ENCODE results near the gene MAD2L2. TPM values are rescaled to one million over a fixed set of nuclear protein-coding genes. Genes with fewer than 3 reads are reported as not detected.

Gene MAD2L2
- total and polyA plus RNA-seq, 9 of the 15 experiments (the other 6 are each of a cell fraction or from before 2014, with no cell fraction given): 12.4 to 286 (median 143) TPM

DNA sequence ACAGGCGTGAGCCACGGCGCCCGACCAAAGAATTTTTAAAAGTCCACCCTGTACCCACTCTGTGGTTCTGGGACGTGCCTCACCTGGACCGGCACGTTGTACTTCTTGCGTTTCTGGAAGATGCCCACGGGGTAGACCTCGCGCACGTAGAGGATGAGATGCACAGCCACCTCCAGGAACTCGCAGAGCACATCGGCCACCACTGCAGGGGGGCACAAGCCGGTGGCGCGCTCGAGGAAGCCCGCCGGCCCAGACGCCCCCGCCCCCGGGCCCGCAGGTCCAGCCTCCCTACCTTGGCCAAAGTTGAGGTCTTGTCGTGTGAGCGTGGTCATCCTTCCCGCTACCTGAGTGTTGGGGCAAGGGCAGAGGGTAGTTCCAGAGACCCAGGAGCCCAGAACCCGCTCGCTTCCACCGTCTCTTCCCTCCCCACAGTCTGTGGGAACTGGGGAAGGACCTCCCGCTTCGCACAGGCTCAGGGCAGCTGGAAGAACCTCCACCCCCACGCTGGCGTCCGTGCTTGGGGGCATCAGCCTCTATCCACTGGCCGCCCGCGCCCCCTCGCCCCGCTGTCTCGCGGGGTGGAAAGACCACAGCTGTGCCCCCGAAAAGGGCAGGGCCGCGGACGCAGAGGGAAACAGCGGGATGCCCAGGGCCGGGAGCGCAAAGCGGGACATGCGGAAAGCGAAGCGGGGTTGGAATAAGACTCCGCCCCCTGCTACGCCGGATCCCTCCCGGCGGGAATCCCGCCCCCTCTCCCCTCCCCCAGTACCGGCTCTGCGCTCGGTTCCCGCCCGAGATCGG lies 478 bp downstream of the MAD2L2 start (continued):
- TF ChIP-seq, protein P1, sequence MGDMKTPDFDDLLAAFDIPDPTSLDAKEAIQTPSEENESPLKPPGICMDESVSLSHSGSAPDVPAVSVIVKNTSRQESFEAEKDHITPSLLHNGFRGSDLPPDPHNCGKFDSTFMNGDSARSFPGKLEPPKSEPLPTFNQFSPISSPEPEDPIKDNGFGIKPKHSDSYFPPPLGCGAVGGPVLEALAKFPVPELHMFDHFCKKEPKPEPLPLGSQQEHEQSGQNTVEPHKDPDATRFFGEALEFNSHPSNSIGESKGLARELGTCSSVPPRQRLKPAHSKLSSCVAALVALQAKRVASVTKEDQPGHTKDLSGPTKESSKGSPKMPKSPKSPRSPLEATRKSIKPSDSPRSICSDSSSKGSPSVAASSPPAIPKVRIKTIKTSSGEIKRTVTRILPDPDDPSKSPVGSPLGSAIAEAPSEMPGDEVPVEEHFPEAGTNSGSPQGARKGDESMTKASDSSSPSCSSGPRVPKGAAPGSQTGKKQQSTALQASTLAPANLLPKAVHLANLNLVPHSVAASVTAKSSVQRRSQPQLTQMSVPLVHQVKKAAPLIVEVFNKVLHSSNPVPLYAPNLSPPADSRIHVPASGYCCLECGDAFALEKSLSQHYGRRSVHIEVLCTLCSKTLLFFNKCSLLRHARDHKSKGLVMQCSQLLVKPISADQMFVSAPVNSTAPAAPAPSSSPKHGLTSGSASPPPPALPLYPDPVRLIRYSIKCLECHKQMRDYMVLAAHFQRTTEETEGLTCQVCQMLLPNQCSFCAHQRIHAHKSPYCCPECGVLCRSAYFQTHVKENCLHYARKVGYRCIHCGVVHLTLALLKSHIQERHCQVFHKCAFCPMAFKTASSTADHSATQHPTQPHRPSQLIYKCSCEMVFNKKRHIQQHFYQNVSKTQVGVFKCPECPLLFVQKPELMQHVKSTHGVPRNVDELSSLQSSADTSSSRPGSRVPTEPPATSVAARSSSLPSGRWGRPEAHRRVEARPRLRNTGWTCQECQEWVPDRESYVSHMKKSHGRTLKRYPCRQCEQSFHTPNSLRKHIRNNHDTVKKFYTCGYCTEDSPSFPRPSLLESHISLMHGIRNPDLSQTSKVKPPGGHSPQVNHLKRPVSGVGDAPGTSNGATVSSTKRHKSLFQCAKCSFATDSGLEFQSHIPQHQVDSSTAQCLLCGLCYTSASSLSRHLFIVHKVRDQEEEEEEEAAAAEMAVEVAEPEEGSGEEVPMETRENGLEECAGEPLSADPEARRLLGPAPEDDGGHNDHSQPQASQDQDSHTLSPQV (IDR thresholded peaks at IDR 0.05): no peak
- TF ChIP-seq NFIC (IDR thresholded peaks at IDR 0.05) (no peak; the same call in 1 of the 2 replicates), ZNF316 (IDR thresholded peaks at IDR 0.05) (no peak), HMG20B (CRISPR knock-in tag; IDR thresholded peaks at IDR 0.05) (no peak), HDAC3 (IDR thresholded peaks at IDR 0.05; ENCODE audit: borderline replicate concordance, partially characterized antibody) (no peak), POLR2G (IDR thresholded peaks at IDR 0.05; ENCODE audit: low read depth, low read length) (no peak), STAG1 (CRISPR knock-in tag; IDR thresholded peaks at IDR 0.05; ENCODE audit: borderline replicate concordance) (no peak), BHLHE40 (IDR thresholded peaks at IDR 0.05; ENCODE audit: low read length) (no peak), KDM5B (IDR thresholded peaks at IDR 0.05; ENCODE audit: insufficient replicate concordance, low read depth, low read length) (no peak), FIP1L1 (IDR thresholded peaks at IDR 0.05; ENCODE audit: low read depth, low read length, poor library complexity, severe bottlenecking) (peak; percentile 48), ARID1B (IDR thresholded peaks at IDR 0.05) (no peak), CBFA2T3 (IDR thresholded peaks at IDR 0.05) (no peak), RCOR1 (IDR thresholded peaks at IDR 0.05; ENCODE audit: borderline replicate concordance in 1 of 2, low read depth in 2 of 2, low read length in 2 of 2) (no peak), CHCHD3 (CRISPR knock-in tag; IDR thresholded peaks at IDR 0.05) (no peak), ZNF76 (CRISPR knock-in tag; IDR thresholded peaks at IDR 0.05; ENCODE audit: borderline replicate concordance) (no peak), NCOA2 (IDR thresholded peaks at IDR 0.05; ENCODE audit: partially characterized antibody in 2 of 2) (no peak), EGR1 (conservative IDR thresholded peaks at IDR 0.05) (peak; percentile 72)
- TF ChIP-seq, protein P2, sequence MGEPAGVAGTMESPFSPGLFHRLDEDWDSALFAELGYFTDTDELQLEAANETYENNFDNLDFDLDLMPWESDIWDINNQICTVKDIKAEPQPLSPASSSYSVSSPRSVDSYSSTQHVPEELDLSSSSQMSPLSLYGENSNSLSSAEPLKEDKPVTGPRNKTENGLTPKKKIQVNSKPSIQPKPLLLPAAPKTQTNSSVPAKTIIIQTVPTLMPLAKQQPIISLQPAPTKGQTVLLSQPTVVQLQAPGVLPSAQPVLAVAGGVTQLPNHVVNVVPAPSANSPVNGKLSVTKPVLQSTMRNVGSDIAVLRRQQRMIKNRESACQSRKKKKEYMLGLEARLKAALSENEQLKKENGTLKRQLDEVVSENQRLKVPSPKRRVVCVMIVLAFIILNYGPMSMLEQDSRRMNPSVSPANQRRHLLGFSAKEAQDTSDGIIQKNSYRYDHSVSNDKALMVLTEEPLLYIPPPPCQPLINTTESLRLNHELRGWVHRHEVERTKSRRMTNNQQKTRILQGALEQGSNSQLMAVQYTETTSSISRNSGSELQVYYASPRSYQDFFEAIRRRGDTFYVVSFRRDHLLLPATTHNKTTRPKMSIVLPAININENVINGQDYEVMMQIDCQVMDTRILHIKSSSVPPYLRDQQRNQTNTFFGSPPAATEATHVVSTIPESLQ (CRISPR knock-in tag; IDR thresholded peaks at IDR 0.05): peak; percentile 41
- TF ChIP-seq, protein P3, sequence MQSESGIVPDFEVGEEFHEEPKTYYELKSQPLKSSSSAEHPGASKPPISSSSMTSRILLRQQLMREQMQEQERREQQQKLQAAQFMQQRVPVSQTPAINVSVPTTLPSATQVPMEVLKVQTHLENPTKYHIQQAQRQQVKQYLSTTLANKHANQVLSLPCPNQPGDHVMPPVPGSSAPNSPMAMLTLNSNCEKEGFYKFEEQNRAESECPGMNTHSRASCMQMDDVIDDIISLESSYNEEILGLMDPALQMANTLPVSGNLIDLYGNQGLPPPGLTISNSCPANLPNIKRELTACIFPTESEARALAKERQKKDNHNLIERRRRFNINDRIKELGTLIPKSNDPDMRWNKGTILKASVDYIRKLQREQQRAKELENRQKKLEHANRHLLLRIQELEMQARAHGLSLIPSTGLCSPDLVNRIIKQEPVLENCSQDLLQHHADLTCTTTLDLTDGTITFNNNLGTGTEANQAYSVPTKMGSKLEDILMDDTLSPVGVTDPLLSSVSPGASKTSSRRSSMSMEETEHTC (IDR thresholded peaks at IDR 0.05): no peak
- TF ChIP-seq, protein P4, sequence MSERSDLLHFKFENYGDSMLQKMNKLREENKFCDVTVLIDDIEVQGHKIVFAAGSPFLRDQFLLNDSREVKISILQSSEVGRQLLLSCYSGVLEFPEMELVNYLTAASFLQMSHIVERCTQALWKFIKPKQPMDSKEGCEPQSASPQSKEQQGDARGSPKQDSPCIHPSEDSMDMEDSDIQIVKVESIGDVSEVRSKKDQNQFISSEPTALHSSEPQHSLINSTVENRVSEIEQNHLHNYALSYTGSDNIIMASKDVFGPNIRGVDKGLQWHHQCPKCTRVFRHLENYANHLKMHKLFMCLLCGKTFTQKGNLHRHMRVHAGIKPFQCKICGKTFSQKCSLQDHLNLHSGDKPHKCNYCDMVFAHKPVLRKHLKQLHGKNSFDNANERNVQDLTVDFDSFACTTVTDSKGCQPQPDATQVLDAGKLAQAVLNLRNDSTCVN (CRISPR knock-in tag; IDR thresholded peaks at IDR 0.05): 0 out of 2 replicates have a peak, but pooled peaks have one; percentile 32
